GM18508 (cell line): Measurements from ENCODE around the gene HTR6.
"Not testable (repeated sequence)": the region's sequence is repeated elsewhere in the genome, so short reads cannot be mapped to it uniquely, and the experiment has no call there.

Experiments
- ATAC-seq: cut with Tn5 transposase; IDR thresholded peaks from one replicate; pipeline ENCODE4 v1.9.1; 2021; ENCODE audit warnings: moderate number of reproducible peaks; ENCODE audit not compliant: insufficient read depth, unreplicated experiment

Gene HTR6

GRCh38 chr1:19636749-19637148, 27.9 kb upstream of the HTR6 start:
- ATAC-seq = not testable (repeated sequence)

GRCh38 chr1:19637606-19638005, 27.1 kb upstream of the HTR6 start:
- ATAC-seq = no peak

- not testable (repeated sequence) for ATAC-seq
Measured at GRCh38 chr1:19639228-19639627, 25.4 kb upstream of the HTR6 start.

- ATAC-seq = no peak
Measured at GRCh38 chr1:19639999-19640362, 24.7 kb upstream of the HTR6 start.

GRCh38 chr1:19640363-19641316, 24.0 kb upstream of the HTR6 start:
- ATAC-seq = no peak

GRCh38 chr1:19643121-19643520, 21.6 kb upstream of the HTR6 start:
- no peak for ATAC-seq

- no peak for ATAC-seq
Measured at GRCh38 chr1:19643602-19644394, 20.9 kb upstream of the HTR6 start, which contains the start of gene NBL1. TSS of gene NBL1 (plus strand) at chr1:19644311. CDS start at chr1:19655031, 10,720 bp downstream.

- ATAC-seq = no peak
Measured at GRCh38 chr1:19644395-19644680, 20.3 kb upstream of the HTR6 start.

GRCh38 chr1:19644681-19645410, 19.8 kb upstream of the HTR6 start:
- no peak for ATAC-seq

GRCh38 chr1:19645411-19646251, 19.0 kb upstream of the HTR6 start:
- ATAC-seq = no peak

- no peak for ATAC-seq
Measured at GRCh38 chr1:19646377-19647319, 18.0 kb upstream of the HTR6 start.

GRCh38 chr1:19647643-19648042, 17.0 kb upstream of the HTR6 start:
- no peak for ATAC-seq

GRCh38 chr1:19648239-19648638, 16.4 kb upstream of the HTR6 start:
- no peak for ATAC-seq

GRCh38 chr1:19648689-19649088, 16.0 kb upstream of the HTR6 start:
- no peak for ATAC-seq

GRCh38 chr1:19650416-19651140, 14.1 kb upstream of the HTR6 start:
- no peak for ATAC-seq

GRCh38 chr1:19651141-19651737, 13.4 kb upstream of the HTR6 start:
- no peak for ATAC-seq

GRCh38 chr1:19654386-19654785, 10.3 kb upstream of the HTR6 start:
- ATAC-seq = no peak
